T-helper 2 cell treated with Interferon-gamma antibody and Interleukin-4, amounts not matched to agents 5 μg/mL and 100 μg/mL, for 36 hours (primary cell): Measurements from ENCODE around the gene LINC00305.

ENCODE experiments used
- DNase-seq: peaks from one replicate; pipeline ENCODE4 v3.0.0; 2021; ENCODE audit warnings: low spot score
- H3K27ac Mint-ChIP-seq: one replicate; pipeline ENCODE4 v1.8.0; 2021; ENCODE audit warnings: mild to moderate bottlenecking, mixed read lengths
- H3K27me3 Mint-ChIP-seq: one replicate; pipeline ENCODE4 v1.8.0; 2021; ENCODE audit warnings: low read depth, mixed read lengths
- H3K36me3 Mint-ChIP-seq: one replicate; pipeline ENCODE4 v1.8.0; 2021; ENCODE audit warnings: low read depth, mixed read lengths
- H3K4me1 Mint-ChIP-seq: one replicate; pipeline ENCODE4 v1.8.0; 2021; ENCODE audit warnings: low read depth, mixed read lengths
- H3K4me3 Mint-ChIP-seq: one replicate; pipeline ENCODE4 v1.8.0; 2022; ENCODE audit warnings: mild to moderate bottlenecking, moderate library complexity, mixed read lengths
- H3K9me3 Mint-ChIP-seq: one replicate; pipeline ENCODE4 v1.8.0; 2021; ENCODE audit warnings: mixed read lengths

LINC00305 gene

DNA sequence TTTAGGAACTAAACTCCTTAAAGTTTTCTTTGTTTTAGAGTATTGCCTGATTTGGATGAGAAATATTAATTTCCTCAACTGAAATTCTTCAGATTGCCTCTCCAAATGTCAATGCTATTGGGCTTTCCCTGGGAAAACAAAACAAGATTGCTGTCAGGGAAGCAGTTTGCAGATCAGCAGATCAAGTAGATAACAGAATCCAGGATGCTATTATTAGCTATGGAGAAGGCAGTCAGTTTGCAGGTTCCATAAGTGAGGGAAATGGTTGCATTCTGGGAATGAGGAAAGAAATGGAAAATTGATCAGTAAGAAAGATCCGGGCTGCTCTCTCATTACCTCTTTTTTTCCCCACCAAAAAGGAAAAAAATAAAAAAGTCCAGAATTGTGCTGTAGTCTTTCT lies 11.0 kb downstream of the LINC00305 start:
- H3K27ac Mint-ChIP-seq, result no peak overlapping the region
- no peaks in the 10 kb centered on the region for H3K27me3 Mint-ChIP-seq
- DNase-seq, result no peak
- no peaks in the 10 kb centered on the region for H3K9me3 Mint-ChIP-seq
- H3K4me1 Mint-ChIP-seq, result no peaks in the 10 kb centered on the region
- no peak overlapping the region for H3K4me3 Mint-ChIP-seq
- no peaks in the 10 kb centered on the region for H3K36me3 Mint-ChIP-seq

DNA sequence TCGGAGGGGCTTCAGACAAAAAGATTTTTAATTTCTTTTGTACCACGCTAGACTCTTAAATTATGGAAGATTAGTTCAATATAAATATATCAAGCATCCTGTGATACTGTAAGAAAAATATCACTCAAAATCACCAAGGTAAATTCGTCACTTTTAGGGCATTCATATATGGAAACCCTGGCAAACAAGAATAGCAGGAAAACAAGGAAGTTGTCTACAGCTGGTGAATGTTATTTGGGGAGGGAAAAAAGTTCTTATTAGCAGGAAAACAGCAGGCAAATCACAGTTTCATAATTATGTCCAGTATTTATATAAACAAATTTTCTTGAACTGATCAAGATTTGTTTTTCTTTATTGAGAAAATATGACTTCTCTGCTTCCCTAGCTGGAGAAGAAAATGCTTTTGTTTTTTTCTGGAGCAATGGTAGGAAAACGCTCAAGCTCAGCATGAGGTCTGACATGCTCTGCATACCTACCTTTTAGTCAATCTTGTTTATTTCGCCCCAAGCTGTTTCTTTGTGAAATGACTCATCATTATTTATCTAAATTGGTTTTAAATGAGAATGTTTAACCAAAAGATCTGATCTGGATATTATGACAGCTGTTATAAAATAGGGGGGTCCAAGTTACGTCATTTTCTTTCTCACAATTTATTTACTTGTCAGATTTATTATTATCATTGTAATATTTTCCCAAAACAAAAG lies 14.7 kb downstream of the LINC00305 start:
- no peak for DNase-seq
- Mint-ChIP-seq H3K27me3 (no peaks in the 10 kb centered on the region), H3K36me3 (no peaks in the 10 kb centered on the region)

DNA sequence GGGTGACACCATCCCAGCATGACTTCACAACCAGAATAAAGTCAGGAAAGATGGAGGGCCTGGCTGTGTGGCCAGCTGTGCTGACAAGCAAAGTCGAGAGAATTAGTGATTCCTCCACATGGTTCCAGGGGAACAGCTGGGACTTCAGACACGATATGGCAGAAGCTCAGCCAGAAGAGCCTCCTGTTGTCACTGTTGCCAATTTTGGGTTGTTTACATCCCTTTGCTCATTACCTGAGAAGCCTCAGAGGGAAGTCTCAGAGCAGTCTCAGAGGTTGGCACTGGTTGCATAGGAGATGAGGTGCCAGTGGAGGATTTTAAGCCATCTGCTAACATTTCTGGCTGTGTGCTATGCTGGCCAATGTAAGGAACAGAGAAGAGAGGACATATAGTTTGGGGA lies 16.0 kb downstream of the LINC00305 start:
- H3K36me3 Mint-ChIP-seq, result no peaks in the 10 kb centered on the region
- H3K4me3 Mint-ChIP-seq, result no peak overlapping the region
- no peak overlapping the region for H3K27ac Mint-ChIP-seq
- H3K27me3 Mint-ChIP-seq, result no peaks in the 10 kb centered on the region
- DNase-seq, result no peak
- no peaks in the 10 kb centered on the region for H3K9me3 Mint-ChIP-seq
- no peaks in the 10 kb centered on the region for H3K4me1 Mint-ChIP-seq

More for the DNA sequence above, 14.7 kb downstream of the LINC00305 start:
- H3K27ac Mint-ChIP-seq, result no peak overlapping the region
- no peaks in the 10 kb centered on the region for H3K9me3 Mint-ChIP-seq
- no peaks in the 10 kb centered on the region for H3K4me1 Mint-ChIP-seq
- no peak overlapping the region for H3K4me3 Mint-ChIP-seq

DNA sequence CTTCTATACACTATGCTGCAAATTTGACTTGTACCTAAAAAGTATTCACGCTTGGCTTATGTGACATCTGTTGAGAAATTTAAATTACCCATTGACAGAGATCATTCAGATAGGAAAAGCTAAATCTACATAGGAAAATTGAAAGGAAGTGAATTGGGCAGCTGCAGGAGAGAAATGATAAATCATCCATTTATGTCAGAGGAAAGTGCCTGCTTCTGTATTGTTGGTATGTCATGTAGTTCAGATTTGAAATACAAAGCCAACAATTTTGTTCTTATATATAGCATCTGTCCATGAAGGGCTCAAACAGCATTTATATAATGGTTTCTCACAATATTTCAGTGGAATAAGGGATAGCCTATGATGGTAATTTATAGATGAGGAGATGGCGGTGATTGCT lies 17.6 kb downstream of the LINC00305 start:
- Mint-ChIP-seq H3K36me3 (no peaks in the 10 kb centered on the region), H3K9me3 (no peaks in the 10 kb centered on the region), H3K27ac (no peak overlapping the region), H3K27me3 (no peaks in the 10 kb centered on the region), H3K4me3 (no peak overlapping the region), H3K4me1 (no peaks in the 10 kb centered on the region)
- DNase-seq, result no peak

DNA sequence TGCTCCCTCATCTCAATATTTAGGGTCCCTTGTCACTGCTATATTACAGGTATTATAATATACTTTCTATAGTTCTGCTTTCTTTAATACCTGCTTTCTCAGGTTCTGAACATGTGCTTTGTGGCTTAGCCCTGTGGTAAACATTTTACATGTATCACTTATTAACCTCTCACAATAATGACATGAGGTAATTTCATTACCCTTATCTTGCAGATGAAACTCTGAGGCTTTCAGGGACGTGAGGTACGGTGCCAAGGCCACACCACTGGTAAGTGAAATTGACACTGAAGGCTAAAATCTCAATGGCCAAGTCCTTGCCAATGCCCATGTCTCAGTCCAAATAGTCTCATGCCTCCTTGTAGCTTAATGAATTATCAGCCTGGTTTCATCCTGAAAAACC lies 21.7 kb downstream of the LINC00305 start:
- no peaks in the 10 kb centered on the region for H3K36me3 Mint-ChIP-seq
- no peaks in the 10 kb centered on the region for H3K27me3 Mint-ChIP-seq
- no peak overlapping the region for H3K27ac Mint-ChIP-seq
- DNase-seq, result no peak
- H3K4me1 Mint-ChIP-seq, result no peaks in the 10 kb centered on the region
- no peaks in the 10 kb centered on the region for H3K9me3 Mint-ChIP-seq
- no peak overlapping the region for H3K4me3 Mint-ChIP-seq

DNA sequence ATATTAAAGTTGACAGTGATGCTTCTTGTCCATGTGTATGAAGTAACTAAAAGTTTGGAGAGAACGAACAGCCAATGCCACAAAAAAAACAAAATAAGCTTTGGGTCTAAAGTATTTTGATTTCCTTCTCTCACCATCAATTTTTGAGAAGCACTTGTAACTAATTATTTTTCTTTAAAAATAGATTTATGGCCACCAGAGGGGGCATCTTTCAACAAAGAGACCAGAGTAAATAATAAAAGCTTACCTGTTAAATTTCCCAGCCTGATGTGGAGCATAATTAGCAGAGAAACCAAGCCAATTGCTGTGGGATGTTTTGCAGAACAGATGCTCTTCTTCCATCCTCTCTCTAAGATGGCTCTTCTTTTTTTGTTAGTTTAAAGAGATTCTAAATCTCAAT lies 29.0 kb downstream of the LINC00305 start:
- Mint-ChIP-seq H3K4me1 (no peaks in the 10 kb centered on the region), H3K27ac (no peak overlapping the region), H3K36me3 (no peaks in the 10 kb centered on the region), H3K9me3 (no peaks in the 10 kb centered on the region), H3K27me3 (no peaks in the 10 kb centered on the region), H3K4me3 (no peak overlapping the region)
- DNase-seq, result no peak

DNA sequence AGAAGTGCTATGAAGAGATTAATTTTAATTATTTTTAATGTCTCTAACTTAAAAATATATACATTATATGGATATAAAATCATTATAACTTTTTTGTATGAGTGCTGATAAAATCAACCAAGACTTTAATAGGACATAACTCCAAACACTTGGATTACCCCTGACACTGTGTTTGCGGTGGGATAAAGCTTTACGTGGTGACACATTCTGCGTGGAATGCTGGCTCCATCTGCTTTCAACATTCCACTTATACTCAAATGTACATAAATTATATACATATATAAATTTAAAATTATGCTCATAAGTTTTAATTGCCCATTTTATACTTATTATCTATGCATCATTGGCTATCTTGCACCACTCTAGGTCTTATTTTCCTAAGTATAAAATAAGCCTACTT lies 30.5 kb downstream of the LINC00305 start:
- H3K4me1 Mint-ChIP-seq, result no peaks in the 10 kb centered on the region
- H3K9me3 Mint-ChIP-seq, result no peaks in the 10 kb centered on the region
- no peak overlapping the region for H3K27ac Mint-ChIP-seq
- DNase-seq, result no peak
- H3K36me3 Mint-ChIP-seq, result no peaks in the 10 kb centered on the region
- H3K4me3 Mint-ChIP-seq, result no peak overlapping the region
- no peaks in the 10 kb centered on the region for H3K27me3 Mint-ChIP-seq

DNA sequence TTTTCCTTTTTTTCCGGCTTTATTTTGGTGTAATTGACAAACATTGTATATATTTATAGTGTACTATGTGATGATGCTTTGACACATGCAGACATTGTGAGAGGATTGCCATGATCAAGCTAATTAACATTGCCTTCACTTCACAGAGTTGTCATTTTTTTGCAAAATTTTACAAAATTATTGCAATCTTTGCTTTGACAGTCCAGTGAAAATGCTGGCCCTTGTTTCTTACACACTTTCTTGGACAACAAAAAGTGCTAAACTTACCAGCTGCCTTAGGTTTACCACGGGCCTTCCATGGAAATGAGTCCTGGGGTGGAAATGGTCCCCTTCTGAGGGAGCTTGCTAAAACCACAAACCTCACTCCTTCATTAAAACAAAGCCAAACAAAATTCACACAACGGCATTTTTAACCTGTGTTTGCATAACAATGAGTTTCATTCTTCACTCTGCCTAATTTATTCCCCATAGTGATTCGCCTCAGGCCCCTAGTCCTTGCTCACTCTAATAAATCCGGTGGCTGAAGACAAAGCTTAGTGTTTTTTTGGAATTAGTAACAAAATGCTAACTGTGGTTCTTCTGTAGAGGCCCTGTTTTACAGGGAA lies 32.2 kb downstream of the LINC00305 start:
- Mint-ChIP-seq H3K9me3 (no peaks in the 10 kb centered on the region), H3K4me3 (no peak overlapping the region), H3K4me1 (no peaks in the 10 kb centered on the region), H3K27ac (no peak overlapping the region), H3K36me3 (no peaks in the 10 kb centered on the region), H3K27me3 (no peaks in the 10 kb centered on the region)
- DNase-seq, result no peak

DNA sequence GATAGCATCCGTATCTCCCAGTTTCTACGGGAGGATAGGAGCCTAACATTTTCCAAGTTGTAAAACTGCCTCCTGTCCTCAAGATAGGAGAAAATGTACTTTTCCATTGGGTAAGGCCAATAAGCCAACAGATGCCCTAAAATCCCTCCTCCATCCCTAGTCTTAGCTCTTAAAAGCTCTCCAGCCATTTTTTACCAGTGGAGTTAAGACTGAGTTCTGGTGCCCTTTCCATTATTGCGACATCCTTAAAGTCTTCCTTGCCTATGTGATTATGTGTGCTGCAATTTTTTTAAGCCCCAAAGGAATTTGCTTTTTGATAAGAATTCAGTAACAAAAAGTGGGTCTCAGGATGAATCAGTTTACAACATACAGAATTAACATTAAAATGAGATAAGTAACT lies 33.0 kb downstream of the LINC00305 start:
- no peak for DNase-seq

DNA sequence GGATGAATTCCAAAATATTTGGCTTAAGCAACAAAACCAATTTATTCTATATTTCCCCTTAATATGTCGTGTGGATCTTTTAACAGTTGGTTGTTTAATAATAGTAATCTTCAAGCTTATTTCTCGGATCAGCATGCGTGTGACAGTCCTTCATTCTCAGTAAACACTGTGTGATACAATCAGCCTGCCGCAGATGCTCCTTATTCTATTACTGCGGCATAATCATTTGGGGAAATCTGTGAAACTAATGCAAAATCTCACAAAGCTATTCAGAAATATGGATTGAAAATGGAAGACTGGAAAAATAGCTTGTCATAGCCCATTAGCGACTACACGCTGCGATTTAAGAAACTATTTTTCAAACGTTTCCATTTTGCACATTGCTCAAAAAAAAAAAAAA lies 36.9 kb downstream of the LINC00305 start:
- Mint-ChIP-seq H3K4me3 (no peak overlapping the region), H3K27ac (no peak overlapping the region), H3K36me3 (no peaks in the 10 kb centered on the region)

More for the DNA sequence above, 33.0 kb downstream of the LINC00305 start:
- H3K4me3 Mint-ChIP-seq, result no peak overlapping the region
- H3K4me1 Mint-ChIP-seq, result no peaks in the 10 kb centered on the region
- H3K27ac Mint-ChIP-seq, result no peak overlapping the region
- no peaks in the 10 kb centered on the region for H3K36me3 Mint-ChIP-seq
- no peaks in the 10 kb centered on the region for H3K9me3 Mint-ChIP-seq
- no peaks in the 10 kb centered on the region for H3K27me3 Mint-ChIP-seq

DNA sequence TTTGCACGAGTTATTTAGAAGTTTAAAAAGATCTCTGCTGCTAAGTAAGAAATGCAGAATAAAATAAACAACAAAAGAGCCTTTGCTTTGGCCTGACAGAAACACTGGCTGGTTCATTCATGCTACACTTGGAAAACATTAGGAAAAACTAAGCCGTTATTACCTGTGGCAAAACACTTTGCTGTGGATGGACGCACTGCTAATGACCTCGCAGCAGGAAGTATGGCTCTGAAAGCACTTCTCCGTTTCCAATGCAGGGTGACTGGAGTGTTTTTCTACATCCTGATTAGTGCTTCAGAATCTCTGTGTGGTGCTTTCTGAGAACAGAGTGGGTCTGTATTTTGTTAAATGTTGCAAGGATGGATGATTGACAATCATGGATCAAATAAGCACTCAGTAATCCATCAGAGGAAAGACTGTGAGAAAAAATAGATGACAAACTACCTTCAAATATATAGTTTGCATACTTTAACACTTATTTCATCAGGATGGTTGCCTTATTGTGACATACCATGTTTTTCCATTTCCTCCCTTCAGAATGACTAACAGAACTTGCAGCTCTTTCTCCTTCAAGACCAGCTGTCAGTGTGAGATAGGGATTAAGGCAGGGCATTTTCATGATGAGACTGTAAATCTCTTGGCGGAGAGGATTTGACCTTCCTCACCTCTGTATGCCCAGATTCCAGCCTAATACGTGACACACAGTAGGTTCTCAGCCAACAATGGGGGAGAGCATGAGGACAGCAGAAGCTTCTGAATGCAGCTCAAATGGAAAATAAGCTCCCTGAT lies 38.0 kb downstream of the LINC00305 start:
- no peak for DNase-seq
- Mint-ChIP-seq H3K4me1 (no peaks in the 10 kb centered on the region), H3K36me3 (no peaks in the 10 kb centered on the region), H3K27ac (no peak overlapping the region), H3K9me3 (no peaks in the 10 kb centered on the region), H3K27me3 (no peaks in the 10 kb centered on the region), H3K4me3 (no peak overlapping the region)

More for the DNA sequence above, 36.9 kb downstream of the LINC00305 start:
- Mint-ChIP-seq H3K27me3 (no peaks in the 10 kb centered on the region), H3K9me3 (no peaks in the 10 kb centered on the region), H3K4me1 (no peaks in the 10 kb centered on the region)
- DNase-seq, result no peak

DNA sequence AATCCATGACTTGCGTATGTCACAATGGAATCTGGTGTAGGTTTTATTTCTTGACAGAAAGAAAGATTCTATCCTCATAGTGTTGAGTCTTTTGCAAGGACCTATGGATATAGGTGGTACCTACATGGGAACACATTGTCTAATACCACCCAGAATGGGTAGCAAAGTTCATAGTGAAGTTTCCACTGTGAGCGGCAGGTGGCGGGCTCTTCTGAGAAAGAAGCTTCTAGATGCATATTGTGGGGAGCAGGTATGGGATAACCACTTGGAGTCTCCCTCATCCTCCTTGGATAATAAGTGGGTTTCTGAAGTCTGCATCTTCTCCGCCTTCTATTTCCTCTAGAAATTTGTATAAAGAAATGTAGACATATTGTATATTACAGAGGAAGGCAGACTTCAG lies 44.9 kb downstream of the LINC00305 start:
- Mint-ChIP-seq H3K27me3 (no peaks in the 10 kb centered on the region), H3K9me3 (no peaks in the 10 kb centered on the region), H3K36me3 (no peaks in the 10 kb centered on the region), H3K4me1 (no peaks in the 10 kb centered on the region), H3K27ac (no peak overlapping the region), H3K4me3 (no peak overlapping the region)
- no peak for DNase-seq

DNA sequence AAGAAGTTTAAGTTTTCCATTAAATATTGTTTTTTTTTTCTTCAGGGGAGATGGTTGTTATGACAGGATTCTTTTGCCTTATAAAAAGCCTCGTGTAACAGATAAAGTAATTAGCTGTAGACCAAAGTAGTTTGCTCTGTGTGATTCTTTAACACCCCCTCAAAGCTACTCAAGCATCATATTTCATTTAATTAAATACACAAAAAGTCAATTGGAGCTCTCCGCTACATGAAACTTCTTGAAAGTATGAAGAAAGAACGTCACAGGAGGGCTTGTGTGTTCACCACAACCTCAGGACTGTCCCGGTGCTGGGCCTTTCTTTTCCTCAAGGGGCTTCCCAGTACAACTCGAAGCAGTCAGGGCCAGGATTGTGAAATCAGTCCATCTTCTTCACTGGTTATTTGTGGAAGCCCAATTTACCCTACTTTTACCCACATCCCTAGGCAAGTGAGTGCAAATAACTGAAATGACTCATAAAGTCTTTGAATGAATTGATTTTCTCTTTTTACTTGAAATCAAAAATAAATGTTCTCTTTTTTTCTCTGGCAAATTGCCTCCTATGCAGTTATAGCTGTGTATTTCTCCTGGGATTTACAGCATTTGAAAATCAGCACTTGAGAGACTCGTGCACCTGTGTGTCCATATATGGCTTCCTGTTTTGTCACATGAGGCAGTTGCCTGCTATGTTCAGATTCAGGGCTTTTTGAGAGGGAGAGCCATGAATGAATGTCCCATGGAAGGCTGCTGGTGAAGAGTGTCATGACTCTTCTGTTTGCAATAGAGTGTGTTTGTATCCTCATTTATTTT lies 48.6 kb downstream of the LINC00305 start:
- Mint-ChIP-seq H3K4me1 (no peaks in the 10 kb centered on the region), H3K9me3 (no peaks in the 10 kb centered on the region), H3K27me3 (no peaks in the 10 kb centered on the region), H3K4me3 (no peak overlapping the region), H3K27ac (no peak overlapping the region), H3K36me3 (no peaks in the 10 kb centered on the region)
- no peak for DNase-seq

DNA sequence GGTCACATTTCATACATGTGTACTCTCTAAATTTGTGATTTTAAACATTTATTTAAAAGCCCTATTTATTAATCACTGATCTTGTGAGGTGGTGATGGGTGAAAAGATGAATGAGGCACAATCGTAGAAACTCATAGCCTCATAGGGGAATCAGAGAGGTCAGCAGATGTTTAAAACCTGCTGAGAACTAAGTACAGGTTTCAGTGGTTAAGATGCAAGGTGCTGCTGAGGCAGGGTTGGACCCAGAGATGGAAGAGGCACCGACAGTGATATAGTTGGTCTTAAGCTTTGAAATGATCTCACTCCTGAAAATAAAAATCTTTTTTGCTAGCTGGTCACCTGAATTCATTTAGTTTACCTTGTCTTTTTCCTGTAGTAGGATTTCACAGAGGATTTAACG lies 49.6 kb downstream of the LINC00305 start:
- DNase-seq, result no peak
- no peaks in the 10 kb centered on the region for H3K36me3 Mint-ChIP-seq
- H3K27me3 Mint-ChIP-seq, result no peaks in the 10 kb centered on the region
- H3K4me1 Mint-ChIP-seq, result no peaks in the 10 kb centered on the region
- no peaks in the 10 kb centered on the region for H3K9me3 Mint-ChIP-seq
- no peak overlapping the region for H3K27ac Mint-ChIP-seq
- no peak overlapping the region for H3K4me3 Mint-ChIP-seq
